Renal cortical epithelial cell (primary cell): ENCODE results near the gene LIMS2. TPM values are rescaled to one million over a fixed set of nuclear protein-coding genes. Genes with fewer than 3 reads are reported as not detected.

Experiments
- DNase-seq: peaks from one replicate; pipeline ENCODE4 v3.0.0-alpha.2; 2011; ENCODE audit warnings: low read depth
- total RNA-seq: library from RNA; depleted of rRNA; stranded (reverse); fragments of >200 nt; gene quantifications from 2 replicates; pipeline ENCODE4 v1.2.3, GENCODE V29; 2014

LIMS2 gene
- total RNA-seq, 1 donor from 2014 or later: 3.7 TPM

- DNase-seq: no peak
Measured at GRCh38 chr2:127634626-127635379, 40.5 kb downstream of the LIMS2 start.

- DNase-seq: no peak
Measured at GRCh38 chr2:127634066-127634617, 41.2 kb downstream of the LIMS2 start.

GRCh38 chr2:127633556-127634065 is 41.7 kb downstream of the LIMS2 start:
- DNase-seq: no peak

- DNase-seq: no peak
Measured at GRCh38 chr2:127632592-127633489, 42.5 kb downstream of the LIMS2 start.

- no peak for DNase-seq
Measured at GRCh38 chr2:127631997-127632581, 43.2 kb downstream of the LIMS2 start.

DNA sequence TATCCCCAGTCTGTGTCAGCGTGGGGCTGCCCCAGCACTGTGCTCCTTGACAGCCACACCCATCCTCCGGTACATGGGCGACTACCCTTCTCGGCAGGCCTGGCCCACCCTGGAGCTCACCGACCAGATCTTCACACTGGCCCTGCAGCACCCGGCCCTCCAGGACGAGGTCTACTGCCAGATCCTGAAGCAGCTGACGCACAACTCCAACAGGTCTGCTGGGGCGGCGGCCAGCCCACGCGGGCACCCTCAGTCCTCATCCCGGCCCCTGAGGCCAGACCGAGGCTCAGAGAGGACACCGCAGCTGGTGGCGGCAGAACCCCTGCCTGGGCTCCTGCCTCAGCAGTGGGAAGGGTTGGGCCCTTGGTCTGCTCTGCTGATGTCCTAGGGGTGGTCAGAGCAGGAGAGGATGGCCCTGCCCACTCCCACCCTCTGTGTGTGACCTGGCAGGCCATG is 43.8 kb downstream of the LIMS2 start:
- DNase-seq: no peak

GRCh38 chr2:127630864-127631540 is 44.3 kb downstream of the LIMS2 start:
- DNase-seq: no peak

DNA sequence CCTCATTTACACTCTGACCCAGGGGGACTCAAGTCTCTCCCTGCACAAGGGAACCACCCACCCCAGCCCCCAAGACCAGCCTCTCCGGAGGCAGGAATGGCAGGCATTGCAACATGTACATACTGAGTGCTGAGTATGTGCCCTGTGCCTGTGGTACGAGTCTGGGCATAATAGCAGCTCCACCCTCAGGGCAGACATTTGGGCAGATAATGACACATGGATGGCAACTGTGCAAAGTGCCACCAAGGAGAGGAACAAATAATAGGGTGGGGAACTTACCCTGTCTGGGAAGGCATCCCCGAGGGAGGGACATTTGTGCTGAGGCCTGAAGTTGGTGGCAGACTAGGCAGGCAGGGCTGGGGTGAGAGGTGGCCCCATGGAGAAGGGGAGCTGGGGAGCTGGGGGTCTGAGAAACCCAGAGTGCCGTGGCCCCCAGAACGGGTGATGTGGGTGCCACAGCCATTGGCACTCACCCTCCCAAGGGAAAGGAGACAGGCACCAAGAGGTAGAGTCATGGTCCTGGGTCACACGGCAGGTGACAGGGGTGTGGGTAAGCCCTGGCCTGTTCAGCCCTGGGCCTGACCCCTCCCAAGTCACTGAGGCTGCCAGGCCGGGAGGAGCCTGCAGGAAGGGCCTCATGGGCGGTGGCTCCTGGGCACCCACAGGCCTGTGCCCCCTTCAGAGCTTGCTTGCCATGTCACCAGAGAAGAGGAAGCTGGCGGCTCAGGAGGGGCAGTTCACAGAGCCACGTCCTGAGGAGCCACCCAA is 45.0 kb downstream of the LIMS2 start:
- DNase-seq: no peak

- DNase-seq: no peak
Measured at GRCh38 chr2:127629637-127630036, 45.7 kb downstream of the LIMS2 start.

- DNase-seq: no peak
Measured at GRCh38 chr2:127628767-127629614, 46.3 kb downstream of the LIMS2 start.

DNA sequence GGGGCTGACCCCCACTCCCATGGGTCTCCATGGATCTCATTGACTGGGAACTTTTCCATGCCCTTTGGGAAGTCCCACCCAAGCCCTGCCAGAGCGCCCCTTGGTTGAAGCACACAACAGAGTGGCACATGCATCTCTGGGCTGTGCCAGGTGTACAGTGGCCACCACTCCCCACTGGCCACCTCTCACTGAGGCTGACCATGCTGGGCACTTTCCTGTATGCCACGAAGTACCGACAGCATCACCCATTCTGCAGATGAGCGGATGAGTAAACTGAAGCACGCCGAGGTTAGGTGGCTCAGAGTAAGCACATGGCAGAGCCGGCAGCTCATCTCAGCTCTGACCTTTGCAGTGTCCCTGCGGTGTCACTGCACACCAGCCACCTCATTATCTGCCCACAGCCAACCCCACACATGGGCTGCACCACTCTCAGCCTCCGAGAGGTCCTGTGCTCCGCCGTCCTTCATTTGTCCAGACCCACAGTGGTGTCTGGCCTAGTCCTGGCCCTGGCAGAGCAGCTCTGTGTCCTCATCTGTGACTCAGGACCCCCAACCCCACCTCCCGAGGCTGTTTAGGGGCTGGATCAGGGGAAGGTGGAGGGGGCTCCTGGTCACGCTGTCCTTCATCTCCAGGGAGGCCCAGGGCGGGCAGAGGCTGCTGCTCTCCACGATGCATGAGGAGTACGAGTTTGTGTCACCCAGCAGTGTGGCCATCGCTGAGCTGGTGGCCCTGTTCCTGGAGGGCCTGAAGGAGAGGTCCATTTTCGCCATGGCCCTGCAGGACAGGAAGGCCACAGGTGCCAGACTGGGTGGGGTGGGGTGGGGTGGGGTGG is 47.4 kb downstream of the LIMS2 start:
- DNase-seq: no peak

DNA sequence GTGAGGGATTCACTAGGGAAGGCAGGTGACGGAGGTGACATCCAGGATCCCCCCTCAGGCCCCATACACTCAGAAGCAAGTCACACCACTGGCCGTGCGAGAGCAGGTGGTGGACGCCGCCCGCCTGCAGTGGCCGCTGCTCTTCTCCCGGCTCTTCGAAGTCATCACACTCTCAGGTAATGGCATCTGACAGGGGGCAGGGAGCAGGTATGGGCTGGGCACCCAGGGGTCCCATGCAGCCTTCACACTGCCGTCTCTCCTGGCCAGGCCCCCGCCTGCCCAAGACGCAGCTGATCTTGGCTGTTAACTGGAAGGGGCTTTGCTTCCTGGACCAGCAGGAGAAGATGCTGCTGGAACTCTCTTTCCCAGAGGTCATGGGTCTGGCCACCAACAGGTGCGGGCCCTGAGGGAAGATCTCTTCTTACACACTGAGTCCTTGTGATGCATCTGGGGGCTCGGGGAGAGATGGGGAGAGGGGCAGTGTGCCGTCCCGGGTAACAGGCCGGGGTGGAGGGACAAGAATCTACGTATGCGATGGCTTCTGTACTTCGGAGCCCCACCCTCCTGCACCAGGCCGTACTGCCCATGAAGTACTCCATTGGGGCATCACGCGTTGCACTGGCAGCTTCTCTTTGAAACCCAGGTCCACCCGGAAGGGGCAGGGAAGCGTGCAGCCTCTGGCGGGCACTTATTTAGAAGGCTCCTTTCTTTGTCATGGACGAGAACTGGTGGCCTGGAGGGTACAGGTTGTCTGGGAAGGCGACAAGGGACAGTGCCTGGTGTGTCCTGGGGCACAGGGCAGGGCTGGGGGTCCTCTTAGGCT is 48.2 kb downstream of the LIMS2 start:
- DNase-seq: no peak

DNA sequence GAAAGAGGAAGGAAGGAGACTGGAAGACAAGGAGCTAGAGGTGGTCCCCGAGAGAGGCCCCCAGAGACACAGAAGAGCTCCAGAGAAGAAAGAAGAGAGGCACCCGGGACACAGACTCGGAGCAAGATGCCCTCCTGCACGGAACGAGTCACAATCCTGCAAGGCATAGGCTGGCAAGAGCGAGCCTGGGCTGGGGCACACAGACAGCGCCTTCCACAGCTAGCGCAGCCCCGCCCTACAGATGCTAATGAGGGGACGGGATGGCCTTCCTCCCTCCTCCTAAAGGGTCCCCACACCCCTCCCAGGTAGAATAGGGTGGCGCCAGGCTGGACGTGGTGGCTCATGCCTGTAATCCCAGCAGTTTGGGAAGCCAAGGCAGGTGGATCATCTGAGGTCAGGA is 49.2 kb downstream of the LIMS2 start:
- DNase-seq: no peak

DNA sequence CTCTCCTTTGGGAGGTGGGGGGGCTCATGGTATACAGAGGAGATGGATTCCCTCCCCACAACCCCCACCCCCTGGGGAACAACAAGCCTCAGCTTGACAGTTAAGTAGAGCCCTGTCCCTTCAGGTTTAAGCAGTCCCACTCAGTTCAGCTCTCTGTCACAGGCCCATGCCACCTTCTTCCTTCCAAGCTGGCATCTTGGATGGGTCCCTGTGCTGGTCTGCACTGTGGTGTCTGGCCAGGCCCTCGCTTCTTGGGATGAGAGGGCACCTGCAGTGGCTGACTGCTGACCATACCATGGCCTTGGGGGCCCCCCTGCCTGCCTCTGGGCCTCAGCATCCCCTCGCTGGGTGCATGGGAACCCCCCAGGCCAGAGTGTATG is 49.8 kb downstream of the LIMS2 start:
- no peak for DNase-seq

DNA sequence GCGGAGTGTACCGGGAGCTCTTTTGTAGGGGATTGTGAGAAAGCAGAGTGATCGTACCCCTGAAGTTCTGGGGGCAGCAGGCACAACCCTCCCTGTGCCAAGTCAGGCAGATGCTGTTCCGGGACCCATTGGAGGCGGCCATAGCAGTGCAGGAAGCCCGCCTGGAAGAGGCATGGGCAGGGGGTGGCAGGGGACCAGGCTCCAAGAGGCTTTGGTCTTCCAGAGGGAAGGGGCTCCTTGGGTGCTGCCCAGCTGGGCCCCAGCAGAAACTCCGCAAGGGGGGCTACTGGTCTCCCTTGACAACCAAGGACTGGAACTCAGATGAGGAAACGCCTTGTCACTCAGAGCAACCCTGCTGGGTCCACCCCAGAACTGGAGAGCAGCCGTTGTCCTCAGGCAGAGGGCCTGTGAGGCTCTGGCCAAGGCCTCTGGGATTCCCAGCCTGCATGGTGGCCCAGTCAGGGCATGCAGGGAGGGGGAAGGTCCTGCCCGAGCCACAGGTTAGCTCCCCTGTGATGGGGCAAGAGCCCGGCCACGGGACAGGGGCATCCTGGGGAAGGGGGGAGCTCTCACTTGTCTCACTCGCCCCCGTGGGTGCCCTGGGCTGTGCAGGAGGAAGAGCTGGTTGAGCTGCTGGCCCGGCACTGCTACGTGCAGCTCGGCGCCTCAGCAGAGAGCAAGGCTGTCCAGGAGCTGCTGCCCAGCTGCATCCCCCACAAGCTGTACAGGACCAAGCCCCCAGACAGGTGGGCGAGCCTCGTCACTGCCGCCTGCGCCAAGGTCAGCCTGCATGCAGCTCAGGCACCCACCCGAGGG is 50.4 kb downstream of the LIMS2 start:
- no peak for DNase-seq

- no peak for DNase-seq
Measured at GRCh38 chr2:127624320-127624755, 51.0 kb downstream of the LIMS2 start.
